HepG2 (cell line): ENCODE data around the gene NDUFB5.

Experiments used
- CBX2 ChIP-seq, 2 experiments: fragments of 200-600 bp in 1 of 2; sonication (generic); formaldehyde crosslinking in 1 of 2; IDR thresholded peaks; 2 replicates each; pipeline versions ENCODE4 v1.7.0 to v1.8.1; 2018 to 2022; ENCODE audit warnings: low read depth in 2 of 2, low read length in 1 of 2, mild to moderate bottlenecking in 1 of 2, missing genetic modification reagents in 1 of 2
- JUN ChIP-seq: sonication (generic); formaldehyde crosslinking; IDR thresholded peaks from 2 replicates; pipeline ENCODE4 v1.4.0; 2020; ENCODE audit warnings: mild to moderate bottlenecking, missing genetic modification reagents
- KDM2A ChIP-seq: sonication (generic); formaldehyde crosslinking; IDR thresholded peaks from 2 replicates; pipeline ENCODE4 v1.4.0; 2020; ENCODE audit warnings: low read depth, missing genetic modification reagents, borderline replicate concordance
- MXI1 ChIP-seq: IDR thresholded peaks from 3 replicates; pipeline ENCODE4 v1.6.1; 2012; ENCODE audit warnings: low read depth, low read length, inconsistent platforms, borderline replicate concordance
- MYC ChIP-seq: sonication (generic); formaldehyde crosslinking; IDR thresholded peaks from 2 replicates; pipeline ENCODE4 v1.9.0; 2021; ENCODE audit warnings: missing genetic modification reagents, borderline replicate concordance
- PHF21A ChIP-seq: sonication (generic); formaldehyde crosslinking; IDR thresholded peaks from 2 replicates; pipeline ENCODE4 v1.5.0; 2020; ENCODE audit warnings: mild to moderate bottlenecking, missing genetic modification reagents
- POLR2AphosphoS5 ChIP-seq: IDR thresholded peaks from 2 replicates; pipeline ENCODE4 v1.6.1; 2012; ENCODE audit warnings: low read depth, low read length
- SMC3 ChIP-seq: IDR thresholded peaks from 2 replicates; pipeline ENCODE4 v1.6.1; 2011; ENCODE audit warnings: low read length, improper control_type of control experiment
- U2AF2 ChIP-seq: fragments of 200-400 bp; formaldehyde crosslinking; IDR thresholded peaks from 2 replicates; pipeline ENCODE4 v1.6.1; 2017; ENCODE audit warnings: low read depth, mild to moderate bottlenecking, low read length
- ZNF484 ChIP-seq: sonication (generic); formaldehyde crosslinking; IDR thresholded peaks from 2 replicates; pipeline ENCODE4 v1.5.1; 2020; ENCODE audit warnings: mild to moderate bottlenecking, low read depth, missing genetic modification reagents, borderline replicate concordance
- ZNF709 ChIP-seq: sonication (generic); formaldehyde crosslinking; IDR thresholded peaks from 2 replicates; pipeline ENCODE4 v1.5.0; 2020; ENCODE audit warnings: mild to moderate bottlenecking, missing genetic modification reagents
- TF ChIP-seq, protein P1 (sequence below): sonication (generic); formaldehyde crosslinking; IDR thresholded peaks from 2 replicates; pipeline ENCODE4 v1.4.0; 2020; ENCODE audit warnings: missing genetic modification reagents
- TF ChIP-seq, protein P2 (sequence below): sonication (generic); formaldehyde crosslinking; IDR thresholded peaks from 2 replicates; pipeline ENCODE4 v1.5.0; 2020; ENCODE audit warnings: mild to moderate bottlenecking, missing genetic modification reagents, moderate library complexity

DNA sequence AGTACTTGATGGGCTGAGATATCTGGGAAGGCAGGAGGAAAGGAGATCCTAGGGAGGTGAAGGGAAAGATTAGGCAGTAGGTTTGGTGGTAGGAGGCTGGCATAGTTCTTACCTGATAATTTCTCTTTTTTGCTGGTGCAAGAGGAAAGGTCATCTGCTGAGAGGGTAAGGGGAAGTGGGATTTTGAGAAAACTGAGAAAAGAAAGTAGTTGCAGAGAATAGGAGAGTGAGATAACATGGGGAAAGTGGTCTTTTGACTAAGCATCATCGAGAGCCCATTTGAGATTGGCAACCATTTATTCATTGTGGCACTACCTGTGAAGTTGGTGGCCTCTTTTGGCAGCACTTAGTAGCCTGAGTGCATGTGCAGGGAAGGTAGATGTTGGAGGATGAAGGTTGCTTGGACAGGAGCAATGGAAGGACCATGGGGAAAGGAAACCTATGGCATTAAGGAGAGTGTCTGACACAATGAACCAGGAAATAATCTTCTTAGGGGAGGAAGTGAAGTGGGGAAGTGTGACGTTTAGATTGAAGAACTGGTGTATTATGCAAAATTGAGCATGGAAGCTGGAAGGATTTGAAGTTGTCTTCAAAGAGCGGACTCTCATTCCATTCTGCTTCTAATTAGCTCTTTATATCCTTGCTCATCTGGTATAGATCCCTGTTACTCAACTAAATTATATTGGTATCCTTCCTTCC, 26.3 kb downstream of the NDUFB5 start:
- TF ChIP-seq MYC (no peak), ZNF484 (no peak), CBX2 (IDR thresholded peaks at IDR 0.05; ENCODE audit: low read depth, low read length) (no peak), CBX2 (CRISPR knock-in tag; IDR thresholded peaks at IDR 0.05; ENCODE audit: low read depth) (no peak), SMC3 (no peak), POLR2AphosphoS5 (no peak), U2AF2 (no peak), KDM2A (CRISPR knock-in tag) (no peak), MXI1 (no peak), PHF21A (no peak), ZNF709 (CRISPR knock-in tag) (no peak), JUN (CRISPR knock-in tag) (no peak)
- TF ChIP-seq, protein P1, sequence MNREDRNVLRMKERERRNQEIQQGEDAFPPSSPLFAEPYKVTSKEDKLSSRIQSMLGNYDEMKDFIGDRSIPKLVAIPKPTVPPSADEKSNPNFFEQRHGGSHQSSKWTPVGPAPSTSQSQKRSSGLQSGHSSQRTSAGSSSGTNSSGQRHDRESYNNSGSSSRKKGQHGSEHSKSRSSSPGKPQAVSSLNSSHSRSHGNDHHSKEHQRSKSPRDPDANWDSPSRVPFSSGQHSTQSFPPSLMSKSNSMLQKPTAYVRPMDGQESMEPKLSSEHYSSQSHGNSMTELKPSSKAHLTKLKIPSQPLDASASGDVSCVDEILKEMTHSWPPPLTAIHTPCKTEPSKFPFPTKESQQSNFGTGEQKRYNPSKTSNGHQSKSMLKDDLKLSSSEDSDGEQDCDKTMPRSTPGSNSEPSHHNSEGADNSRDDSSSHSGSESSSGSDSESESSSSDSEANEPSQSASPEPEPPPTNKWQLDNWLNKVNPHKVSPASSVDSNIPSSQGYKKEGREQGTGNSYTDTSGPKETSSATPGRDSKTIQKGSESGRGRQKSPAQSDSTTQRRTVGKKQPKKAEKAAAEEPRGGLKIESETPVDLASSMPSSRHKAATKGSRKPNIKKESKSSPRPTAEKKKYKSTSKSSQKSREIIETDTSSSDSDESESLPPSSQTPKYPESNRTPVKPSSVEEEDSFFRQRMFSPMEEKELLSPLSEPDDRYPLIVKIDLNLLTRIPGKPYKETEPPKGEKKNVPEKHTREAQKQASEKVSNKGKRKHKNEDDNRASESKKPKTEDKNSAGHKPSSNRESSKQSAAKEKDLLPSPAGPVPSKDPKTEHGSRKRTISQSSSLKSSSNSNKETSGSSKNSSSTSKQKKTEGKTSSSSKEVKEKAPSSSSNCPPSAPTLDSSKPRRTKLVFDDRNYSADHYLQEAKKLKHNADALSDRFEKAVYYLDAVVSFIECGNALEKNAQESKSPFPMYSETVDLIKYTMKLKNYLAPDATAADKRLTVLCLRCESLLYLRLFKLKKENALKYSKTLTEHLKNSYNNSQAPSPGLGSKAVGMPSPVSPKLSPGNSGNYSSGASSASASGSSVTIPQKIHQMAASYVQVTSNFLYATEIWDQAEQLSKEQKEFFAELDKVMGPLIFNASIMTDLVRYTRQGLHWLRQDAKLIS (CRISPR knock-in tag), result no peak
- TF ChIP-seq, protein P2, sequence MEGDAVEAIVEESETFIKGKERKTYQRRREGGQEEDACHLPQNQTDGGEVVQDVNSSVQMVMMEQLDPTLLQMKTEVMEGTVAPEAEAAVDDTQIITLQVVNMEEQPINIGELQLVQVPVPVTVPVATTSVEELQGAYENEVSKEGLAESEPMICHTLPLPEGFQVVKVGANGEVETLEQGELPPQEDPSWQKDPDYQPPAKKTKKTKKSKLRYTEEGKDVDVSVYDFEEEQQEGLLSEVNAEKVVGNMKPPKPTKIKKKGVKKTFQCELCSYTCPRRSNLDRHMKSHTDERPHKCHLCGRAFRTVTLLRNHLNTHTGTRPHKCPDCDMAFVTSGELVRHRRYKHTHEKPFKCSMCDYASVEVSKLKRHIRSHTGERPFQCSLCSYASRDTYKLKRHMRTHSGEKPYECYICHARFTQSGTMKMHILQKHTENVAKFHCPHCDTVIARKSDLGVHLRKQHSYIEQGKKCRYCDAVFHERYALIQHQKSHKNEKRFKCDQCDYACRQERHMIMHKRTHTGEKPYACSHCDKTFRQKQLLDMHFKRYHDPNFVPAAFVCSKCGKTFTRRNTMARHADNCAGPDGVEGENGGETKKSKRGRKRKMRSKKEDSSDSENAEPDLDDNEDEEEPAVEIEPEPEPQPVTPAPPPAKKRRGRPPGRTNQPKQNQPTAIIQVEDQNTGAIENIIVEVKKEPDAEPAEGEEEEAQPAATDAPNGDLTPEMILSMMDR (CRISPR knock-in tag), result no peak
